Retinal pigment epithelial cell (primary cell): ENCODE measurements around the gene EFCAB9.

ENCODE experiments used
- DNase-seq: peaks from one replicate; pipeline ENCODE4 v3.0.0-alpha.2; 2010; ENCODE audit warnings: low read depth
- H3K4me3 ChIP-seq: 2 replicates; pipeline ENCODE4 v1.5.1; 2011; ENCODE audit warnings: mild to moderate bottlenecking, low read length, control low read depth, moderate library complexity
- TF ChIP-seq, protein P1 (sequence below): conservative IDR thresholded peaks from 2 replicates; pipeline ENCODE4 v1.5.1; 2011; ENCODE audit warnings: low read depth, low read length, control low read depth, inconsistent platforms

The EFCAB9 gene

DNA sequence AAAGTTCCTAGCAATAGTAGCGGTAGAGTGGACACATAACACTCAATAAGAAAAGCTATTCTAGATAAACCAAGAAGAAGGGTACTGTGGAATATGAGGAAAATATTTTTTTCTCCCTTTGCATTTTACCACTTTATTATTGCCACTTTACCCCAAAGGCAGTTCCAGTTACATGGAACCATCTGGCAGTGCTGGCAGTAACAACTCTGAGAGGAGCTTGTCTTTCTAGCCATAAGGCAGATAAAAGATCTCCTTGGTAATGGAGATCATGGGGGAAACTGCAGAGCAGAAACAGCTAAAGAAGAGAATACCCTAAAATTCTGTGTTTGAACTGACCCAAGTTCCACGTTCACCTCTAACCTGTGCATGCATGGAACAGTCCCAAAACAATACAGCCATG, 51.1 kb downstream of the EFCAB9 start:
- TF ChIP-seq, protein P1, sequence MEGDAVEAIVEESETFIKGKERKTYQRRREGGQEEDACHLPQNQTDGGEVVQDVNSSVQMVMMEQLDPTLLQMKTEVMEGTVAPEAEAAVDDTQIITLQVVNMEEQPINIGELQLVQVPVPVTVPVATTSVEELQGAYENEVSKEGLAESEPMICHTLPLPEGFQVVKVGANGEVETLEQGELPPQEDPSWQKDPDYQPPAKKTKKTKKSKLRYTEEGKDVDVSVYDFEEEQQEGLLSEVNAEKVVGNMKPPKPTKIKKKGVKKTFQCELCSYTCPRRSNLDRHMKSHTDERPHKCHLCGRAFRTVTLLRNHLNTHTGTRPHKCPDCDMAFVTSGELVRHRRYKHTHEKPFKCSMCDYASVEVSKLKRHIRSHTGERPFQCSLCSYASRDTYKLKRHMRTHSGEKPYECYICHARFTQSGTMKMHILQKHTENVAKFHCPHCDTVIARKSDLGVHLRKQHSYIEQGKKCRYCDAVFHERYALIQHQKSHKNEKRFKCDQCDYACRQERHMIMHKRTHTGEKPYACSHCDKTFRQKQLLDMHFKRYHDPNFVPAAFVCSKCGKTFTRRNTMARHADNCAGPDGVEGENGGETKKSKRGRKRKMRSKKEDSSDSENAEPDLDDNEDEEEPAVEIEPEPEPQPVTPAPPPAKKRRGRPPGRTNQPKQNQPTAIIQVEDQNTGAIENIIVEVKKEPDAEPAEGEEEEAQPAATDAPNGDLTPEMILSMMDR = no peak
- no peak overlapping the region for H3K4me3 ChIP-seq
- DNase-seq = no peak

DNA sequence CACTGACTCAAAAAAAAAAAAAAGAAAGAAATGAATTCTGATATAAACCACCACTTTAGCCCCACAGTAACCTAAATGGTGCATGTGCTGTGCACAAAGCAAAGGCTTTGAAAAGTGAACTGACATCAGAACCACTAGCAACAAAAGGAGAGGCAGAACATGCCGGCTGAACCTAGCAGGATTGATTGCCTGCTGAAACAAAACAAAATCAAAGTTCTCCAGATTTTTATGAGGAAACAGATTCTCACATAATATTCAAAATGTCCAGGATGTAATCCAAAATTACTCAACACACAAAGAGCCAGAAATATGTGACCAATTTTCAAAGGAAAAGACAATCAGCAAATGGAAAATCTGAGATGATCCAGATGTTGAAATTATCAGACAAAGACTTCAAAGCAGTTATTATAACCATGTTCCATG, 51.7 kb downstream of the EFCAB9 start:
- no peak for DNase-seq
- H3K4me3 ChIP-seq = no peak overlapping the region
- TF ChIP-seq, protein P1 = no peak

DNA sequence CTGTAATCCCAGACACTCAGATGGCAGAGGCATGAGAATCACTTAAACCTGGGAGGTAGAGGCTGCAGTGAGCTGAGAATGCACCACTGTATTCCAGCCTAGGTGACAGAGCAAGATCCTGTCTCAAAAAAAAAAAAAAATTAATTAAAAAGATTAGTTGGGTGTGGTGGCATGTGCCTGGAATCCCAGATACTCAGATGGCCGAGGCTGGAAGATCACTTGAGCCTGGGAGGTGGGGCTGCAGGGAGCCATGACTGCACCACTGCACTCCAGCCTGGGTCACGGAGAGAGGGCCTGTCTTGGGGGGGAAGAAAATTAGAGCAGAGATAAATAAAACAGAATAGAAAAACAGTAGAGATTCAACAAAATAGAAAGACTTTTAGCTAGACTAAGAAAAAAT, 54.7 kb downstream of the EFCAB9 start:
- no peak overlapping the region for H3K4me3 ChIP-seq
- TF ChIP-seq, protein P1 = no peak
- no peak for DNase-seq

DNA sequence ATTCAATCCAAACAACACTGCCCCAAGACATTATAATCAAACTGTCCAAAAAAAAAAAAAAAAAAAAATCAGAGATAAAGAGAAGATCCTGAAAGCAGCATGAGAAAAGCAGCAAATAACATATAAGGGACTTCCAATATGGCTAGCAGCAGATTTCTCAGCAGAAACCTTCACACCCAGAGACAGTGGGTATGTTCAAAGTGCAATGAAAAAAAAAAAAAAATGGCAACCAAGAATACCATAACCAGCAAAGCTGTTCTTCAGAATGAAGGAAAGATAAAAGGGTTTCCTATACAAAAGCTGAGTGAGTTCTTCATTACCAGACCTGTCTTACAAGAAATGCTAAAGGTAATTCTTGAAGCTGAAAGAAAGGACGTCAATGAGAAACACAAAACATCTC, 57.4 kb downstream of the EFCAB9 start:
- TF ChIP-seq, protein P1 = no peak
- no peak for DNase-seq
- H3K4me3 ChIP-seq = no peak overlapping the region

DNA sequence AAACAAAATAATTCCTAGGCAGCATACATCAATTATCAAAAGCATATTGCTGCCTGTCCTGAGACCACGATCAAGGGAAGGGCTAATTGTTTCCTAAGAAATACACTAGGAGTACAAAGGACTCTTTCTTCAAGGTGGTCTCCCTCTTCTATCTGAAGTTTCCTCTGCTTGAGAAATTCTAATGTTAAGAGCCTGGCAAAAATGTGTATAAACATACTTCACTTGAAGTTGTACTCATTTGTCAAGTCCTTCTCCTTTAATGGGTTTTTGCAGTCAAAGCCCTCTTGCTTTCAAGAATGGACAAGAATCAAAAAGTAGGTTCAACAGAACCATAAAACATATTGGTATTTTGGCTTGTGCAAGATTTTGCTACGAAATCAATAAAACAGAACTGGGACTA, 58.5 kb downstream of the EFCAB9 start:
- no peak overlapping the region for H3K4me3 ChIP-seq
- DNase-seq = no peak

More for the DNA sequence above, 58.5 kb downstream of the EFCAB9 start:
- TF ChIP-seq, protein P1 = no peak
